Activated CD8-positive, alpha-beta memory T cell treated with anti-CD3 and anti-CD28 coated beads for 4 hours (primary cell): ENCODE measurements around the gene MYRF.

Source experiments
- DNase-seq, 2 donors: peaks; one replicate each; pipeline ENCODE4 v3.0.0-alpha.2; 2020; ENCODE audit warnings: low read depth in 2 of 2

MYRF gene

GRCh38 chr11:61752117-61752924 is at the start of gene MYRF:
Gene MYRF, plus strand, starts transcription at chr11:61752636. Its CDS starts 109 bp downstream, at chr11:61752745.
- DNase-seq, result peak; percentile 6 to 28

GRCh38 chr11:61702701-61703312 is 49.6 kb upstream of the MYRF start:
- DNase-seq, result no peak

GRCh38 chr11:61704838-61705237 is 47.6 kb upstream of the MYRF start:
- DNase-seq, result no peak

GRCh38 chr11:61706452-61707400 is 45.7 kb upstream of the MYRF start:
- no peak for DNase-seq

GRCh38 chr11:61707574-61707973 is 44.9 kb upstream of the MYRF start:
- no peak for DNase-seq

- no peak for DNase-seq
Observed at GRCh38 chr11:61709110-61709509, 43.3 kb upstream of the MYRF start.

GRCh38 chr11:61709572-61709971 is 42.9 kb upstream of the MYRF start:
- DNase-seq, result no peak

- DNase-seq, result no peak
Observed at GRCh38 chr11:61710019-61710418, 42.4 kb upstream of the MYRF start.

- DNase-seq, result no peak
Observed at GRCh38 chr11:61711037-61711436, 41.4 kb upstream of the MYRF start.

- no peak for DNase-seq
Observed at GRCh38 chr11:61711498-61711897, 40.9 kb upstream of the MYRF start.

GRCh38 chr11:61712314-61712713 is 40.1 kb upstream of the MYRF start:
- DNase-seq, result no peak

- no peak for DNase-seq
Observed at GRCh38 chr11:61712846-61713245, 39.6 kb upstream of the MYRF start.

GRCh38 chr11:61713464-61713863 is 39.0 kb upstream of the MYRF start:
- DNase-seq, result no peak

GRCh38 chr11:61713906-61714305 is 38.5 kb upstream of the MYRF start:
- DNase-seq, result no peak

GRCh38 chr11:61714316-61714715 is 38.1 kb upstream of the MYRF start:
- no peak for DNase-seq

GRCh38 chr11:61714916-61715315 is 37.5 kb upstream of the MYRF start:
- DNase-seq, result no peak

- DNase-seq, result no peak
Observed at GRCh38 chr11:61715867-61716266, 36.6 kb upstream of the MYRF start.

- no peak for DNase-seq
Observed at GRCh38 chr11:61716478-61717285, 35.8 kb upstream of the MYRF start.

GRCh38 chr11:61717286-61718033 is 35.0 kb upstream of the MYRF start:
- no peak for DNase-seq

- no peak for DNase-seq
Observed at GRCh38 chr11:61718046-61718531, 34.3 kb upstream of the MYRF start.
